Heart right ventricle (tissue), 16 donors: ENCODE results near the gene MROH8. TPM values are rescaled to one million over a fixed set of nuclear protein-coding genes. Genes with fewer than 3 reads are reported as not detected.

ENCODE experiments used
- ATAC-seq, 8 donors: fragments of 200-7000 bp; cut with Tn5 transposase; one replicate each; pipeline ENCODE4 v1.9.1; 2020; ENCODE audit warnings: mild to moderate bottlenecking in 8 of 8, moderate library complexity in 8 of 8, moderate number of reproducible peaks in 1 of 8
- DNase-seq, 2 donors: peaks; one replicate each; pipeline ENCODE4 v3.0.0-alpha.2; 2020
- H3K27ac ChIP-seq, 10 donors: fragments of 200-600 bp; sonication (generic) in 2 of 10; one replicate each; pipeline versions ENCODE4 v1.5.0 to v1.8.0; 2020 to 2022; ENCODE audit warnings: mild to moderate bottlenecking in 3 of 10
- H3K27me3 ChIP-seq, 7 donors: fragments of 200-600 bp; one replicate each; pipeline ENCODE4 v1.8.0; 2021 to 2022; ENCODE audit warnings: mild to moderate bottlenecking in 2 of 7
- H3K36me3 ChIP-seq, 9 donors: fragments of 200-600 bp; sonication (generic) in 1 of 9; one replicate each; pipeline versions ENCODE4 v1.5.0 to v1.8.0; 2020 to 2022; ENCODE audit warnings: mild to moderate bottlenecking in 2 of 9
- H3K4me1 ChIP-seq, 9 donors: fragments of 200-600 bp; sonication (generic) in 1 of 9; one replicate each; pipeline versions ENCODE4 v1.5.0 to v1.8.0; 2020 to 2022; ENCODE audit warnings: mild to moderate bottlenecking in 4 of 9
- H3K4me3 ChIP-seq, 10 donors: fragments of 200-600 bp; sonication (generic) in 2 of 10; one replicate each; pipeline versions ENCODE4 v1.5.0 to v1.8.0; 2020 to 2022; ENCODE audit warnings: mild to moderate bottlenecking in 7 of 10, moderate library complexity in 2 of 10
- H3K9me3 ChIP-seq, 11 donors: fragments of 200-600 bp in 10 of 11; sonication (generic) in 2 of 11; one replicate each; pipeline versions ENCODE4 v1.5.0 to v1.8.0; 2013 to 2022; ENCODE audit warnings: mild to moderate bottlenecking in 2 of 11, control low read depth in 1 of 11, moderate library complexity in 1 of 11
- WGBS, 2 donors: extraction: QIAGEN DNeasy Blood & Tissue Kit; methylation state at CpG; one replicate each; pipeline ENCODE4 v1.1.7; 2013; ENCODE audit warnings: inconsistent platforms in 1 of 2; 5-methylcytosine and 5-hydroxymethylcytosine counted together
- intact Hi-C, 10 donors: fragments of 100-400 bp; cut with DNase I; formaldehyde crosslinking; loops; one replicate each; pipeline versions ENCODE4 v1.11.1 to v1.14.2; 2022
- polyA plus RNA-seq, 2 donors: library from polyadenylated mRNA; stranded (reverse); fragments of 200-250 nt; gene quantifications; one replicate each; pipeline ENCODE4 v1.2.3, GENCODE V29; 2013
- total RNA-seq, 10 donors: library from RNA; stranded (reverse); fragmentation: NEBNext Ultra II Directional in 3 of 10; extraction: Animal tissue kit (Norgen Biotek cat#: 25700) in 3 of 10; gene quantifications; one replicate each; pipeline versions ENCODE4 v1.2.1 to v1.2.4, GENCODE V29; 2021 to 2023
- TF ChIP-seq, protein P1 (sequence below), 9 donors: fragments of 200-600 bp; sonication (generic) in 2 of 9; IDR thresholded peaks; one replicate each; pipeline versions ENCODE4 v1.5.0 to v1.8.0; 2021 to 2022; ENCODE audit warnings: antibody characterized with exemption in 9 of 9, mild to moderate bottlenecking in 5 of 9, moderate library complexity in 1 of 9
- donor health status: Arrhythmogenic right ventricular cardiomyopathy.
- donor health status: ischemic (EF 13 %, LVEDD 7.1; RV severe dilation, severe dysfunction).
- donor health status: healthy with polysubstance abuse.
- donor health status: DM: no; HTN: yes; CAD: no.
- donor health status: DM: no; HTN: no; CAD: no.
- donor health status: ischemic (EF 25% LVEDD 6.9; RV normal size, moderate dysfunction).
- donor health status: ischemic (EF 25% LVEDD 5.7; RV mildly dilated, moderate dysfunction).
- donor health status: healthy.
- donor health status: DM: yes; HTN: yes; CAD: no.
- donor health status: Ischemic cardiomyopathy.
- donor health status: ischemic (EF 35%, LVEDD 5.7; RV mildly dilated, moderate dysfunction).
- donor health status: nonischemic (EF 11% LVEDD 7.7; RV severe dilation, severe dysfunction).
- donor health status: DM: yes; HTN: yes; CAD: no.
- donor health status: PGD.
- donor health status: ischemic (EF 29% LVEDD 5.4; RV normal size, mild dysfunction).
- donor health status: nonischemic (EF 23%, LVEDD 6.1; RV moderate dilation, normal function).

Gene MROH8
- total and polyA plus RNA-seq, 12 donors = 1.8 to 10.0 (median 6.1) TPM

GRCh38 chr20:37209193-37209592, 29.8 kb upstream of the MROH8 start:
- Histone ChIP-seq H3K27me3 (no peaks in the 10 kb centered on the region), H3K36me3 (peaks cover 3 to 100% (median 73%) of the 10 kb centered on the region in 9 donors), H3K27ac (no peak overlapping the region), H3K9me3 (no peaks in the 10 kb centered on the region), H3K4me3 (no peak overlapping the region), H3K4me1 (peaks cover 0 to 6% (median 0%) of the 10 kb centered on the region in 9 donors)
- 98 to 99% methylated on average over 3 of the region's 3 CpGs for WGBS, 2 donors
- ATAC-seq = no peak
- DNase-seq = no peak
- TF ChIP-seq, protein P1, sequence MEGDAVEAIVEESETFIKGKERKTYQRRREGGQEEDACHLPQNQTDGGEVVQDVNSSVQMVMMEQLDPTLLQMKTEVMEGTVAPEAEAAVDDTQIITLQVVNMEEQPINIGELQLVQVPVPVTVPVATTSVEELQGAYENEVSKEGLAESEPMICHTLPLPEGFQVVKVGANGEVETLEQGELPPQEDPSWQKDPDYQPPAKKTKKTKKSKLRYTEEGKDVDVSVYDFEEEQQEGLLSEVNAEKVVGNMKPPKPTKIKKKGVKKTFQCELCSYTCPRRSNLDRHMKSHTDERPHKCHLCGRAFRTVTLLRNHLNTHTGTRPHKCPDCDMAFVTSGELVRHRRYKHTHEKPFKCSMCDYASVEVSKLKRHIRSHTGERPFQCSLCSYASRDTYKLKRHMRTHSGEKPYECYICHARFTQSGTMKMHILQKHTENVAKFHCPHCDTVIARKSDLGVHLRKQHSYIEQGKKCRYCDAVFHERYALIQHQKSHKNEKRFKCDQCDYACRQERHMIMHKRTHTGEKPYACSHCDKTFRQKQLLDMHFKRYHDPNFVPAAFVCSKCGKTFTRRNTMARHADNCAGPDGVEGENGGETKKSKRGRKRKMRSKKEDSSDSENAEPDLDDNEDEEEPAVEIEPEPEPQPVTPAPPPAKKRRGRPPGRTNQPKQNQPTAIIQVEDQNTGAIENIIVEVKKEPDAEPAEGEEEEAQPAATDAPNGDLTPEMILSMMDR (IDR thresholded peaks at IDR 0.05) = no peak
- intact Hi-C loops = loop anchor here in 2 of 10 donors (10.0 kb wide), 2 partner anchors 56 to 176 kb away; partner anchors contain the start of gene GHRH (in 1 of the 2)

DNA sequence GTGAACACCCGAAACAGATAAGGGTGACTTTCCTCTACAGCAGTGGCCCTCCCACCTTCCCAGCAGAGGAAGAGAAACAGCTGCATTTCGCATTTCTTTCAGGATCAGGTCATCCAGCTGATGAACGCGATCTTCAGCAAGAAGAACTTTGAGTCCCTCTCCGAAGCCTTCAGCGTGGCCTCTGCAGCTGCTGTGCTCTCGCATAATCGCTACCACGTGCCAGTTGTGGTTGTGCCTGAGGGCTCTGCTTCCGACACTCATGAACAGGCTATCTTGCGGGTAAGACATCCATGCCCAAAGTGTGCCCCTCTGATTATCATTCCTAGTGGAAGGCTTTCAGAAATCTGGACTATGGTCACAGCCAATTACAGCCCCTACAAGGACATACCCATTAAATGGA, 27.8 kb upstream of the MROH8 start:
- Histone ChIP-seq H3K4me3 (no peak overlapping the region), H3K9me3 (no peaks in the 10 kb centered on the region), H3K27me3 (no peaks in the 10 kb centered on the region), H3K36me3 (peaks cover 7 to 100% (median 63%) of the 10 kb centered on the region in 9 donors), H3K27ac (no peak overlapping the region), H3K4me1 (peaks cover 0 to 7% (median 1%) of the 10 kb centered on the region in 9 donors)
- intact Hi-C loops = loop anchor here in 2 of 10 donors (10.0 kb wide), 2 partner anchors 58 to 178 kb away; partner anchors contain the start of gene GHRH (in 1 of the 2)
- 73 to 82% methylated on average over 11 of the region's 11 CpGs for WGBS, 2 donors
- ATAC-seq (peak in 1 of 8 donors; percentile 9), DNase-seq (no peak)
- TF ChIP-seq, protein P1 (IDR thresholded peaks at IDR 0.05) = no peak

- intact Hi-C loops = loop anchor here in 2 of 10 donors (10.0 kb wide), 2 partner anchors 59 to 179 kb away; partner anchors contain the start of gene GHRH (in 1 of the 2)
- TF ChIP-seq, protein P1 (IDR thresholded peaks at IDR 0.05) = no peak
- H3K4me1 ChIP-seq = peaks cover 0 to 11% (median 6%) of the 10 kb centered on the region in 9 donors
- no peaks in the 10 kb centered on the region for H3K9me3 ChIP-seq
- H3K4me3 ChIP-seq = no peak overlapping the region
- DNase-seq (no peak), ATAC-seq (no peak)
- 63 to 70% methylated on average over 2 of the region's 2 CpGs for WGBS, 2 donors
- no peaks in the 10 kb centered on the region for H3K27me3 ChIP-seq
- H3K27ac ChIP-seq = no peak overlapping the region
- H3K36me3 ChIP-seq = peaks cover 7 to 100% (median 56%) of the 10 kb centered on the region in 9 donors
Measured at GRCh38 chr20:37205794-37206193, 26.4 kb upstream of the MROH8 start.

GRCh38 chr20:37205130-37205529, 25.8 kb upstream of the MROH8 start:
- peaks cover 0 to 11% (median 6%) of the 10 kb centered on the region in 9 donors for H3K4me1 ChIP-seq
- H3K27ac ChIP-seq = no peak overlapping the region
- no peak for DNase-seq
- intact Hi-C loops = loop anchor here in 2 of 10 donors (10.0 kb wide), 2 partner anchors 60 to 180 kb away; partner anchors contain the start of gene GHRH (in 1 of the 2)
- TF ChIP-seq, protein P1 (IDR thresholded peaks at IDR 0.05) = no peak
- 65 to 78% methylated on average over 6 of the region's 6 CpGs for WGBS, 2 donors
- H3K4me3 ChIP-seq = no peak overlapping the region
- H3K36me3 ChIP-seq = peaks cover 7 to 100% (median 53%) of the 10 kb centered on the region in 9 donors
- H3K9me3 ChIP-seq = no peaks in the 10 kb centered on the region
- H3K27me3 ChIP-seq = no peaks in the 10 kb centered on the region
- no peak for ATAC-seq
